Measurements from ENCODE around the gene EXOC2.

GRCh38 chr6:692858-693722 lies at the start of gene EXOC2:
- TF ChIP-seq CTCF (IDR thresholded peaks at IDR 0.05) (no peak), EZH2 (IDR thresholded peaks at IDR 0.05) (peak; percentile 40), EZH2phosphoT487 (IDR thresholded peaks at IDR 0.05) (no peak)
